ENCODE results near the gene MTERF2. TPM values are rescaled to one million over a fixed set of nuclear protein-coding genes. Genes with fewer than 3 reads are reported as not detected.

The MTERF2 gene
- polyA plus RNA-seq, 3 donors, result 0.54 to 1.2 (median 0.73) TPM

DNA sequence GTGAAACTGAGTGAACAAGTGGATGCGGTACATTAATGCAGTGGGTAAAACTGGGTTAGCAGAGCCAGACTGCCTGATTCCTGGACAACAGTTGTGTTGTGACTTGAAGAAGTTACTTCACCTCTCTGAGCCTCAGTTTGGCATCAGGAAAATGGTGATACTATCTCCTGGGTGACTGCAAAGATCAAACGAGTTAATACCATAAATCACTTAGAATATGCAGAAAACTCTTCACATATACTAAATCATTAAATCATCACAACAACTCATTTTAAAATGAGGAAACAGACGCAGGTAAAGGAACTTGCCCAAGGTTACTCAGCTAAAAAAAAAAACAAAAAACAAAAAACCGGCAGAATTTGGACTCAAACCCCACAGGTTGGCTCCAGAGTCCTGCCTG, 811 bp downstream of the MTERF2 start:
- no peaks in the 10 kb centered on the region for H3K27me3 ChIP-seq (ENCODE audit: control insufficient read depth in 2 of 2, insufficient read depth in 2 of 2, low read length in 2 of 2)
- peak overlapping the region in 2 of 3 experiments; percentile 76 to 79 for H3K4me3 ChIP-seq (replicated peaks in 1 of 3; ENCODE audit: low read depth in 2 of 3, low read length in 3 of 3)
- no peak for DNase-seq
- H3K36me3 ChIP-seq (replicated peaks in 1 of 2; ENCODE audit: control insufficient read depth in 1 of 2, insufficient read depth in 2 of 2, low read length in 2 of 2), result no peaks in the 10 kb centered on the region
- peaks cover 9 to 15% of the 10 kb centered on the region in 2 donors for H3K4me1 ChIP-seq (ENCODE audit: control insufficient read depth in 1 of 2, insufficient read depth in 2 of 2, low read length in 2 of 2)
- no peak overlapping the region for H3K27ac ChIP-seq (ENCODE audit: low read depth in 1 of 2, low read length in 2 of 2)
- no peak overlapping the region for H3K9ac ChIP-seq (ENCODE audit: insufficient read depth, low read length, poor library complexity, severe bottlenecking)
- WGBS (ENCODE audit: insufficient coverage), result 50% methylated on average over 2 of the region's 4 CpGs
- Mint-ChIP-seq H3K27me3 (ENCODE audit: low read depth in 3 of 3) (peaks cover 3 to 9% (median 3%) of the 10 kb centered on the region in 3 donors), H3K36me3 (peaks cover 11 to 12% of the 10 kb centered on the region in 2 donors), H3K27ac (peak overlapping the region in 2 of 7 donors; percentile 66 to 70), H3K4me3 (peak overlapping the region; percentile 90 to 93), H3K4me1 (peaks cover 10% of the 10 kb centered on the region), H3K9me3 (peaks cover 0 to 2% (median 0%) of the 10 kb centered on the region in 7 donors)
- intact Hi-C loops (cut with micrococcal nuclease), result no loop called here
- H3K79me2 ChIP-seq (ENCODE audit: insufficient read depth, low read length), result no peaks in the 10 kb centered on the region
- no peaks in the 10 kb centered on the region for H3K9me3 ChIP-seq (replicated peaks in 1 of 2; ENCODE audit: control insufficient read depth in 1 of 2, insufficient read depth in 1 of 2, low read length in 2 of 2)
- H4K20me1 ChIP-seq (ENCODE audit: insufficient read depth, low read length), result no peaks in the 10 kb centered on the region
- TF ChIP-seq, protein P1, sequence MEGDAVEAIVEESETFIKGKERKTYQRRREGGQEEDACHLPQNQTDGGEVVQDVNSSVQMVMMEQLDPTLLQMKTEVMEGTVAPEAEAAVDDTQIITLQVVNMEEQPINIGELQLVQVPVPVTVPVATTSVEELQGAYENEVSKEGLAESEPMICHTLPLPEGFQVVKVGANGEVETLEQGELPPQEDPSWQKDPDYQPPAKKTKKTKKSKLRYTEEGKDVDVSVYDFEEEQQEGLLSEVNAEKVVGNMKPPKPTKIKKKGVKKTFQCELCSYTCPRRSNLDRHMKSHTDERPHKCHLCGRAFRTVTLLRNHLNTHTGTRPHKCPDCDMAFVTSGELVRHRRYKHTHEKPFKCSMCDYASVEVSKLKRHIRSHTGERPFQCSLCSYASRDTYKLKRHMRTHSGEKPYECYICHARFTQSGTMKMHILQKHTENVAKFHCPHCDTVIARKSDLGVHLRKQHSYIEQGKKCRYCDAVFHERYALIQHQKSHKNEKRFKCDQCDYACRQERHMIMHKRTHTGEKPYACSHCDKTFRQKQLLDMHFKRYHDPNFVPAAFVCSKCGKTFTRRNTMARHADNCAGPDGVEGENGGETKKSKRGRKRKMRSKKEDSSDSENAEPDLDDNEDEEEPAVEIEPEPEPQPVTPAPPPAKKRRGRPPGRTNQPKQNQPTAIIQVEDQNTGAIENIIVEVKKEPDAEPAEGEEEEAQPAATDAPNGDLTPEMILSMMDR (IDR thresholded peaks at IDR 0.05), result no peak
- H2AFZ ChIP-seq (ENCODE audit: insufficient read depth, low read depth, low read length, poor library complexity, severe bottlenecking), result peak overlapping the region; percentile 76
- peak overlapping the region; percentile 73 for H3K4me2 ChIP-seq (replicated peaks; ENCODE audit: extremely low read depth, low read length, poor library complexity, severe bottlenecking)

DNA sequence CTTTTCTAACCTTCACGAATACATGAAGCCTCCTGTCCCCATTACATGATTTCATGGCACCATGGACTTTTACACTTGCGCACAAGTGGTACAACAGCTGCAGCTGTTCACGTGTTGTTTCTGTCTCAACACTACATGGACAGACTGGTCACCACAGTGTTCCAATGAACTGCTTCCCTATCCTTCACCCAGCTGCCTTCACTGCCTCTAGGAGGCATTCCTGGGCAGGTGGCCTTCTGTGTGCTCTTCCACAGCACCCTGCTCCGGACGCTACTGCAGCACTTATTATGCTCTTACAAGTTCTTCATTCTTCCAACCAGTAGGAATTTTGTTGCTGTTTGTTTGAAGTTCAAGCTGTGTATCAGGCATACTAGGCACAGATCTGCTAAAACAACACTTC, 1.5 kb downstream of the MTERF2 start:
- H3K4me1 ChIP-seq (ENCODE audit: control insufficient read depth in 1 of 2, insufficient read depth in 2 of 2, low read length in 2 of 2), result peaks cover 9 to 15% of the 10 kb centered on the region in 2 donors
- no peaks in the 10 kb centered on the region for H3K27me3 ChIP-seq (ENCODE audit: control insufficient read depth in 2 of 2, insufficient read depth in 2 of 2, low read length in 2 of 2)
- no peaks in the 10 kb centered on the region for H3K79me2 ChIP-seq (ENCODE audit: insufficient read depth, low read length)
- intact Hi-C loops (cut with micrococcal nuclease), result no loop called here
- no peak for DNase-seq
- no peak overlapping the region for H3K4me2 ChIP-seq (replicated peaks; ENCODE audit: extremely low read depth, low read length, poor library complexity, severe bottlenecking)
- TF ChIP-seq, protein P1 (IDR thresholded peaks at IDR 0.05), result no peak
- H3K4me1 Mint-ChIP-seq, result peaks cover 10% of the 10 kb centered on the region
- H3K27me3 Mint-ChIP-seq (ENCODE audit: low read depth in 3 of 3), result peaks cover 3 to 9% (median 3%) of the 10 kb centered on the region in 3 donors
- H3K9me3 Mint-ChIP-seq, result peaks cover 0 to 2% (median 0%) of the 10 kb centered on the region in 7 donors
- H3K27ac ChIP-seq (ENCODE audit: low read depth in 1 of 2, low read length in 2 of 2), result no peak overlapping the region
- H3K4me3 ChIP-seq (replicated peaks in 1 of 3; ENCODE audit: low read depth in 2 of 3, low read length in 3 of 3), result no peak overlapping the region
- peak overlapping the region in 1 of 7 donors; percentile 45 for H3K27ac Mint-ChIP-seq
- H2AFZ ChIP-seq (ENCODE audit: insufficient read depth, low read depth, low read length, poor library complexity, severe bottlenecking), result no peak overlapping the region
- no peaks in the 10 kb centered on the region for H4K20me1 ChIP-seq (ENCODE audit: insufficient read depth, low read length)
- H3K36me3 ChIP-seq (replicated peaks in 1 of 2; ENCODE audit: control insufficient read depth in 1 of 2, insufficient read depth in 2 of 2, low read length in 2 of 2), result no peaks in the 10 kb centered on the region
- 100% methylated on average over 3 of the region's 5 CpGs for WGBS (ENCODE audit: insufficient coverage)
- no peak overlapping the region for H3K4me3 Mint-ChIP-seq
- H3K9me3 ChIP-seq (replicated peaks in 1 of 2; ENCODE audit: control insufficient read depth in 1 of 2, insufficient read depth in 1 of 2, low read length in 2 of 2), result no peaks in the 10 kb centered on the region
- peaks cover 11 to 12% of the 10 kb centered on the region in 2 donors for H3K36me3 Mint-ChIP-seq
- no peak overlapping the region for H3K9ac ChIP-seq (ENCODE audit: insufficient read depth, low read length, poor library complexity, severe bottlenecking)

Measured in CD14-positive monocyte (primary cell).